ENCODE results near the gene TRAPPC10.

DNA sequence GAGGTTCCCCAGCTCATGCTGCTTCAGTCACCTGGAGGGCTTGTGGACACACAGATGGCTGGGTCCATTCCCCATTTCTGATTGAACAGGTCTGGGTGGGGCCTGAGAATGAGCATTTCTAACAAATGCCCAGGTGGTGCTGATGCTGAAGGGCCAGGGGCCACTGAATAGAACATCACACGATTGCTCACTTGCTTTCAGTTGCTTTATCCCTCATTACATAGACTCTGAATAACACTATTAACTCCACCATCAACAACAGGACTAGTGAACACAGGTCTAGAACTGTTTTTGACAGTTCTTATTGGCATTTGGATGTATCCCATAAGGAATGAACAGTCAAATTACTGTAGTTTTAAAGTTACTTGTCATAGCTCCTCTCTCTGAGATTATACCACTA is 12.1 kb downstream of the TRAPPC10 start:
- TF ChIP-seq POLR2A (IDR thresholded peaks at IDR 0.05), result no peak
- TF ChIP-seq, protein P1, sequence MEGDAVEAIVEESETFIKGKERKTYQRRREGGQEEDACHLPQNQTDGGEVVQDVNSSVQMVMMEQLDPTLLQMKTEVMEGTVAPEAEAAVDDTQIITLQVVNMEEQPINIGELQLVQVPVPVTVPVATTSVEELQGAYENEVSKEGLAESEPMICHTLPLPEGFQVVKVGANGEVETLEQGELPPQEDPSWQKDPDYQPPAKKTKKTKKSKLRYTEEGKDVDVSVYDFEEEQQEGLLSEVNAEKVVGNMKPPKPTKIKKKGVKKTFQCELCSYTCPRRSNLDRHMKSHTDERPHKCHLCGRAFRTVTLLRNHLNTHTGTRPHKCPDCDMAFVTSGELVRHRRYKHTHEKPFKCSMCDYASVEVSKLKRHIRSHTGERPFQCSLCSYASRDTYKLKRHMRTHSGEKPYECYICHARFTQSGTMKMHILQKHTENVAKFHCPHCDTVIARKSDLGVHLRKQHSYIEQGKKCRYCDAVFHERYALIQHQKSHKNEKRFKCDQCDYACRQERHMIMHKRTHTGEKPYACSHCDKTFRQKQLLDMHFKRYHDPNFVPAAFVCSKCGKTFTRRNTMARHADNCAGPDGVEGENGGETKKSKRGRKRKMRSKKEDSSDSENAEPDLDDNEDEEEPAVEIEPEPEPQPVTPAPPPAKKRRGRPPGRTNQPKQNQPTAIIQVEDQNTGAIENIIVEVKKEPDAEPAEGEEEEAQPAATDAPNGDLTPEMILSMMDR (IDR thresholded peaks at IDR 0.05), result no peak
